GM21360 (cell line): ENCODE data around the gene CHD1.

ENCODE experiments used
- ATAC-seq: cut with Tn5 transposase; IDR thresholded peaks from one replicate; pipeline ENCODE4 v1.9.1; 2021; ENCODE audit warnings: mild to moderate bottlenecking, moderate library complexity; ENCODE audit not compliant: unreplicated experiment

CHD1 gene

DNA sequence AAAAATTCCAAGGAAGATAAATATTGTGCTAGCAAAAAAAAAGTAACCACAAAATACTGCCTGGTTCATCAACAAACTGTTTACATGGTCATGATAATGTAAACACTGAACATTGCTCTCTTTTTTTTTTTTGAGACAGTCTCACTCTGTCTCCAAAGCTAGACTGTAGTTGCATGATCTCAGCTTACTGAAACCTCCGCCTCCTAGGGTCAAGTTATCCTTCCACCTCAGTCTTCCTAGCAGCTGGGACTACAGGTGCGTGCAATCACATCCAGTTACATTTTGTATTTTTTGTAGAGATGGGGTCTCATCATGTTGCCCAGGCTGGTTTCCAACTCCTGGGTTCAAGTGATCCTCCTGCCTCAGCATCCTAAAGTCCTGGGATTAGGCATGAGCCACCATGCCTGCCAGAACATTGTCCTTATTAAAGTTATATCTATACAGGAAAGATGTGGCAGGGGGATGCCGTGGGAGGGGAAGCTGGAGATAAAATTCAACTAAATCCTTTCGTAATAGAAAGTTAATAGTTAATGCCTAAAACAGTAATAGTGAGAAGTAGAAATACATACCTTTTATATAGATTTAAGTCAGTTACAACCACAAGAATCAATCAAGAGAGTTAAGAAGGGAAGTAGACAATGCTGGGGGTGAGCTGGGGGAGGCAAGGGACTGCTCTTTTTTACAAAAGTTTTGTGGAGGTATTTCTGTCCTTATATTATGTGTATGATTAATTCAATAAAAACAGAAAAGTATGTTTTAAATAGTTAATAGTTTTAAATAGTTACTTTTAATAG lies 103.0 kb downstream of the CHD1 start:
- no peak for ATAC-seq

DNA sequence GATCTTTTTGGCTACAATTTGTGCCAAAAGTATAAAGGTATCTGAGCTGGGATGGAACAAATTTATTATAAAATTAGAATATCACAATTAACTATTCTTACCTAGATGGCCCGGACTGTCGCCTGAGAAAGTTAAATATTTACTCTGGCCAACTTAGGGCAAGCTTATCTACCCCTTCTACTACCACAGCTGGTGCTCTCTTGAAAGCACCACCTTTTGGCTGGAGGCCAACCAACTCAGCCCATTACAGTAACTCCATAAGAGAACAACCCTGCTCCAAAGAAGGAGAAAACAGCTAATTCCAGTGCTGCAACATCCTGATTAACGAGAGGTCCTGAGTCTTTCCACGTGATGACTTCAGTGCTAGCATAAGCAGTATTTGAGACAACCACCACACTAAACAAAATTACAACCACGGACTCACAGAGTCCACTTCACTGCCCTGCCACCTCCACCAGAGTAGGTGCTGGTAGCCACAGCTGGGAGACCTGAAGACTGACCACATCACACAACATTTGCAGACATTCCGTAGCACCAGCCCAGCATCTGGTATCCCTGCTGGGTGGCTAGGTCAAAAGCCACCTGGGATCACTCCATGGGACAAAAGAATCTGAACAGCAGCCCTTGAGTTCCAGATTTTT lies 112.1 kb downstream of the CHD1 start:
- ATAC-seq, result no peak

DNA sequence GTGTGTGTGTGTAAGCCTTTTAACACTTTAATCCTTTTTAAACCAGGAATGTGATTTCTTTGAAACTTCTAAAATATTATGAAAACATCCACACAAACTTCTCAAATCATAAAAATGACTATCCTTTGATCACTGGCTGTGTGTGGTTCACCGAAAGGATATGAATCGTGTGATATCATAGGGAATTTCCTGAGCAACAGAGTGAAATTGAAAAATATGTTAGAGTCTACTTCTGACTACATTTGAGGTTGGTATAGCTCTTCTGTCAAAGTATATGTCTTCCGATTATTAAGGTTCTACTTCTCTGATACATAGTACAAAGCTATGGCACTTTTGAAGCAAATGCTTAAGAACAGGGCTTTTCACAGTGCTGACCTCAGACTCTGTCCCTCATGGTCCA lies 115.1 kb downstream of the CHD1 start:
- ATAC-seq, result no peak

DNA sequence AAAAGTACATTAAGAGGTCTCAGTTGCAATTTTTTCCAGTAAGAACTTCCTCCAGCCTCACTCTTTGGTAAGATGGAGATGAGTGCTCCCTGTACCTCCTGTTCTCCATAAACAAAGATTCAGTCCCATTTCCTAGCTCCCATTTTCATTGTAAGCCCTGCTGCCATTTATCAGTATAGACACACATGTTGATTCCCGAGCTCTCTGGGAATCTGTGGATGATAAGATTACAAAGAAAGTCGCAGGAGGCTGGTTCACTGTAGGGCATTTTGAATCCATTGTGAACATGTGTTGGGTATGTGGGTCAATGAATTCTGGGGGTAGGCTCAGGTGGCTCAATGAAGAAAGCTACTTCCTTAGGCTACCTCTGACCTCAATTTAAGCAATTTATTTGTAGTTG lies 118.6 kb downstream of the CHD1 start:
- ATAC-seq, result no peak

DNA sequence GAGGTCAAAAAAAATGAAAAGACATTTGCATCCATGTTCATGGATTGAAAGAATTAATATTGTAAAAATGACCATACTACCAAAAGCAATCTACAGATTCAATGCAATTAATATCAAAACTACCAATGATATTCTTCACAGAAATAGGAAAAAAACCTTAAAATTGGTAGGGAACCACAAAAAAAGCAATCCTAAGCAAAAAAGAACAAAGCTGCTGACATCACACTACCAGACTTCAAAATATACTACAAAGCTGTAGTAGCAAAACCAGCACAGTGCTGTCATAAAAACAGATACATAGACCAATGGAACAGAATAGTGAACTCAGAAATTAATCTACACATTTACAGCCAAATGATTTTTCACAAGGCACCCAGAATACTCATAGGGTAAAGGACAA lies 121.0 kb downstream of the CHD1 start:
- no peak for ATAC-seq

DNA sequence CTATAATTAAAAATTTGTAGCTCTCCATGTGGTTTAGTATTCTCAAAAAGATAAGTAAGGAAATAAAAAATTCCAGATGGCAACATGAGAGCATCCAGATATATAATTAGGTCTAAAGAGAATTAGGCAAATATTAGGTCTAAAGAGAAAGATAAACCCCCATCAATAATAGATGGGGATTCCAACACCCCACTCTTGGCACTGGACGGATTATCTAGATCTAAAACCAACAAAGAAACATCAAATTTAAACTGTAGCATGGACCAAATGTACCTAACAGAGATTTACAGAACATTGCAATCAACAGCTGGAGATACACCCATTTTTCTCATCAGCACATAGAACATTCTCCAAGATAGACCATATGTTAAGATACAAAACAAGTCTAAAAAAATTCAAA lies 123.7 kb downstream of the CHD1 start:
- no peak for ATAC-seq

DNA sequence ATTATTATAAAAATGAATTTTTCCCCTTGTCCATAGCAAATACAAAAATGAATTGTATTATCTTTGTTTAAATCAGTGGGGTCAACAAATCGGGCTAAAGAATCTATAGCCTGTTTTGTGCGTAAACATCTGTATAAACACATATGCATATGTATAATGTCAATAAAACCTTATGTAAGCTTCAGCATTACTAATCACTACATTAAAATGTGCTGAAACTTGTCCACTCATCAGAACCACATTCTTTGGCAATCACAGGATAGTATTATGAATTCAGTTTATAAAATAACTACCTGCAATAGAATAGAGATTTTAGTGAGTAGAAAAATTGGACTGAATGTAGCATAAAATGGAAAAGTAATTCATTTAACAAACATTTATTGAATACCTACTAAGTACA lies 124.7 kb downstream of the CHD1 start:
- ATAC-seq, result no peak
